ENCODE results near the gene PAN3.

Gene PAN3

DNA sequence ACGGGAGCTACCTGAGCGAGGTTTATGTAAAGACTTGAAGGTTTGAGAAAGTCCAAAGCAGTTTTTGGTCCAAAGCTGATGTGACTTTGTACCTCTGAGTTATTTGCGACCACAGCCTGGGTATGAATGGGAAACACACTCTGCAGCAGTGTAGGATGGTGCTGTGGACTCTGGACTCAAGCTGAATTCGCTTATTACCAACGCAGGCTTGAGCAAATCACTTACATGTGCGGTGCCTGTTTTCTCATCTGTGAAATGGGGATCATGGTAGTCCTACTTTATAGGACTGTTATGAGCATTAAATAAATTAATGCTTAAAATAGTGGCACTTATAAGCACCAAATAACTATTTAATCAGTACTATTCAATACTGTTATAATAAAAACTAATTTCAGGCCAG, 176.5 kb downstream of the PAN3 start:
- DNase-seq: no peak

GRCh38 chr13:28316129-28316528, 177.8 kb downstream of the PAN3 start:
- no peak for DNase-seq

DNA sequence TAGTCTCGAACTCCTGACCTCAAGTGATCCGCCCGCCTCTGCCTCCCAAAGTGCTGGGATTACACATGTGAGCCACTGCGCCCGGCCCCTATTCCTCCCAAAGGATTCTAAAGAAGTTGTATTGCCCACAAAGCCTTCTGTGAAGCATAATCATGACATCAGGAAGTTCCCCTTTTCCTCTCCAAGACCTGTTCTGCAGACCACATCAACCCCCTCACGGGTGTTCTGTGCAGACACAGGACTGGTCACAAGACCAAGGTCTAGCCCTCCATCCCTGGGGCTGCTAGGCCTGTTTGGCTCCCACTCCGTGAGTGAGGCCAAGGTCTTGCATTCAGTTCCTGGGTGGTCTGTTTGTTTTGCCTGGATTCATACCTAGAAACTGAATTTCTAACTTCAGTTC, 178.5 kb downstream of the PAN3 start:
- no peak for DNase-seq

DNA sequence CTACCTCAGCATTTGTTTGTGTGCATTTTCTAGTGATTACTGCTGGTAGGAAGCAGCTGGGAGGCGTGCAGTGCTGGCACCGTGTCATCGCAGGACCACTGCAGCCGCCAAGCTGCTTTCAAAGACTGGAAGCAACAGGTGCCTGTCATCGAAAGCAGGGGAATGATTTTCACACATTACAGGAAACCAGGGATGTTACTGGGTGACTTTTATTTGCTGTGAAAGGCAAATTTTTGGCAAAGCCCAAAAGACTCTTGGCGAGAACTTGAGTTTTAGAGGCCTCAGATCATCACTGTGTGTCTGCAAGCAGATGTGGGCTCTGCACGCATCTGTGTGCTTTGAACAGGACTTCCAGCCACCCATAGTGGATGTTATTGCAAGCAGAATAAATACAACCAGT, 180.2 kb downstream of the PAN3 start:
- DNase-seq: no peak

DNA sequence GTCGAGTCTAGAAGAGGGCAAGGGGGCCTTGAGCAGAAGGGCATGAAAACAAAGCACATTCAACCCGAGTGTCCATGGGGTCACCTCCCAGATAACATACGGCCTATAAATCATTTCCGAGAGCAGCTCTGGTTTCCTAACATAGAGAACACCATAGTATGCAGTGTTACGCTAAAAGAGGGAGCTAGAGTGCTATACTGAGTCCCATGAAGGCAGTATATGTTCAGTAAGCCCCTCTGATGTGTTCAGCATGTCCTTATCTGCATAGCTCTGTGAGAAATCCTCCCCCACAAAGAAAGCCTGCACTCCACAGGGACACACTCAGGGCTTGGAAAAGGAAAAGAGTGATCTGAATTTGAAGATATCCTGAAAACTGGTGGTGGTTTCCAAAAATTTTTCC, 181.2 kb downstream of the PAN3 start:
- DNase-seq: no peak

GRCh38 chr13:28320209-28320608, 181.9 kb downstream of the PAN3 start:
- DNase-seq: no peak

DNA sequence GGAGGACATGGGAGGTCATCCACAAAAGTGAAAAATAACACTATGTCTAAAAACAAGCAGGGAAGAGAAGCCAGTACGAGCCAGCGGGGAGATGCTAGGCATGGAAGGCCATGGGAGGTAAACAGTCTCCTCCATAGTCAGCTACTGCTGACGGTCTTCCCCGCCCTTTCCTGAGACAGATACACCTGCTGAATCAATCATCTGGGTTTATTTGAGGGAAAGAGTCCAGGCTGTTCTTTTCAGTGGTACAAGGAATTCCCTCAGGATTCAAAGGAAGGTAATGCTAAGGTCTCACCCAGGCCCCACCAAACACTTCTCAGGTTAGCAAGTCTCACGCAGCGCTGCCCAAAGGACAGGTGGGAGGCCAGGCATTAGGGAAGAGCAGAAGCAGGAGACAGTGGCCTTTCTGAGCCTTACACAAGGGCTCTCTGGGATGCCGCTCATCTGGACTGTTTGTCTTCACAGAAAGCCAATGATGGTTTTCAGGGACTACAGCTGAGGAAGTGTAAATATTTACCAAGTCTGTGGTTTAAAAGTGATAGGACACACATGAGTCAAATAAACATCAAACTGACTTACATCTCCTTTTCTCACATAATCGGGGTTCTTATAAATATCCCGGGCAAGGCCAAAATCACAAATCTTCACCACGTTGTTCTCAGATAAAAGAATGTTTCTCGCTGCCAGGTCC, 182.7 kb downstream of the PAN3 start:
- no peak for DNase-seq

DNA sequence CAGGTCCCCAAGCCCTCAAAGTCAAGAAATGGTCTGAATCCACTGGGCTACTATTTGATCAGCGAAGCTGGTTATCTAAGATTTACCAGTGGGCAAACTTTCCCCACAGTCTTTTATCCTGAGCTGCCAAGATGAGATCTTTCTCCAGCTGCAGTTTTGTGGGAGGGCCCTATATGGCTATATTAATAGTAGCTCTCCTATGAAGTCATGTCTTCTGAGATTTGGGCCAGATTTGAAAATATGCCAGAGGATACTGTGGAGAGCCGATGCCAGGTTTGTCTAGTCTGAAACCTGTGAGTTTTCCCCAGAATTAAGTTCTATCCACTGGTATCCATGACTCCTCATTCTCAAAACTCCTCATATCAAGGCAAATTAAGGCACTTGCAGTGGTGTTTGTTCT, 183.4 kb downstream of the PAN3 start:
- no peak for DNase-seq

DNA sequence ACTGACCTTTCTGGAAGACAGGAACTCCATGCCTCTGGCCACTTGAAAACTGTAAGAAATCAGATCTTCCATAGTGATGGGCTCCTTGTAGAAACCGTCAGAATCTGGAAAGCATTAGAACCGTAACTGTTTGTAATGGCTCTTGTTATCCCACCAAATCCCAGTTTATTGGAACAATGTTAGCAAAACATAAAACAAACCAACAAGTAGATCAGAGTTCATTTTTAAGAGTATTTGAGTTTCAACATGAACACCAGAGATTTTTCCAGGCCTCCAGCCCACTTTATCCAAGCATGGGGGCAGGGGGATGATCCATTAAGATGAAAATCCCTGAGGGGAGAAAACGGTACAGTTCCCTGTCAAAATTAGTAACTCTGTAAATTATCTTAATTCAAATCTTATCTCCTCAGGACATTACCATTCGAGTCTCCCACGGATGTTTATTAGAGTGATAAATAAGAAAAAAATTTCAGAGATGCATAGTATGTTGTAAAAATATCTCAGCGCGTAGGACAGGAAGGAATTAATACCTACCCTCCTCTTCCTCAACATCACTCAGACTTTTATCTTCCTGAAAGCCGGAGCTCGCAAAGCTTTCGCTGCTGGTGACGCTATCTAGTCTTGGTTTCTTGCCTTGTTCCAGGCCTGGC, 184.0 kb downstream of the PAN3 start:
- no peak for DNase-seq

GRCh38 chr13:28324181-28324789, 185.9 kb downstream of the PAN3 start:
- peak; percentile 65 for DNase-seq

DNA sequence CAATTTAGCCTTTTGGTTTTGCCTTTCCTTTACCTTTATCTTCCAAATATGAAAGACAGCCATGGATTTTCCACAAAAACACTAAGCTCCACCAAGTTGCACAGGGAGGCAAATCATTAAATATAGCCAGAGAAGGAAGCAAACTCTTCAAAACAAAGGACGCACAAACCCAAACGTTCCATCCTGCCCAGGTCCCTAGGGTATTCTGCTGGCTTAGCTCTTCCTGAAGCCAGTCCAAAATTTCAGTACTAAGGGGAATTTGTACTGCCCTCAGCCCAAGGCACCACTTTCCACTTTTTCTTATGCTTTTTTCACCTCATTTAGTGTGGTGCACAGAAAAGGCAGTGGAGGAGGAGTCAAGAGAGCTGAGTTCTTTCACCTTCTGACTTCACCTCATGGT, 186.7 kb downstream of the PAN3 start:
- DNase-seq: no peak

DNA sequence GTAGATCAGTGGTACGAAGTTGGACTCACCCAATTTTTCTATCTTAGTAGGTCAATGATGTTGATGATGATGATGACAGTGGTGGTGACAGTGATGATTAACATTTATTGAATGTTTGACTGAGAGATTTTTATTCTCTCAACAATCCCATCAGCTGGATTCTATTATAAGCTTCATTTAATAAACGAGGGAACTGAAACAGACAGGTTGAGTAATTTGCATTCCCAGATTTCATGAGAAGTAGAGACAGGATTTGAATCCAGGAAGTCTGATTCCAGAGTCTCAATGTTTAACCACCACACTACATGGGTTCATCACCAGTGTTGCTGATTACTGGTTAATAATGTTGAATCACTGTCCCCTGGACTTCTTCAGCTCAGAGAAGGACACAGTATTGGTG, 187.7 kb downstream of the PAN3 start:
- DNase-seq: no peak

DNA sequence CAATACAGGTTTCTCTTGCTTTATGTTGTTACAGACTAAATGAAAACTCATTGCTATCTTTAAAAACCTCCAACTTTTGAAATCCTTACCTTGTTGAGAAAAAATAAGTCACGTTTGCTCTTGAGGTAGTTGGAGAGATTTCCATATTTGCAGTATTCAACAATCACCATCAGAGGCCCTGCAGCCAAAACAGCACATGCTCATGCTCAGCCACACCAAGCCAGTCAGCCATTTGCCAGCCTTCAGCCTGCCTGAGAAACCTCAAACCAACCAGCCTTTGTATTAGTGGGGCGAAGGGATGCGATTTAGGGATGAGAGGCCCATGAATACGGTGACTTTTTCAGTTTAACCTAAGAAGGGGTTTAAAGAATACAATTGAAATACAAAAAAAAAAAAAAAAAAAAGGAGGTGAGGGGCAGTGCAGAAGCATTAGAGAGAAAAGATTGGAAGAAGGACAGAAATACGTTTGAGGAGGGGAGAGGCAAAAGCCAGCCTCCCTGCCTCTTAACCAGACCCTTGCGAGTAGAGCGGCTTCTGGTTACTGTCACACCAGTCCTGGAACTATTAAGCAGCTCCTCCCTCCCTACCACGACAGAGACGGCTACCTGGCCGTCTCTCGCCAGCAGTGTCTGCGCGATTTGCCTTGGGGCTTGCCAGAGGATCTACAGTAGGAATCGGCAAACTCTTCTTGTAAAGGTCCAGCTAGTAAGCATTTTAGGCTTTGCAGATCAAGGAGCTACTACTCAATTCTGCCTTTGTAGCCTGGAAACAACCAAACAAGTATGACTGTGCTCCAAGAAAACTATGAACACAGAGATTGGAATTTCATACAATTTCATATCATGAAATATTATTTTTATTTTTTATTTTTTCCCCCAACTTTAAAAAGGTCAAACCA, 189.3 kb downstream of the PAN3 start:
- no peak for DNase-seq

DNA sequence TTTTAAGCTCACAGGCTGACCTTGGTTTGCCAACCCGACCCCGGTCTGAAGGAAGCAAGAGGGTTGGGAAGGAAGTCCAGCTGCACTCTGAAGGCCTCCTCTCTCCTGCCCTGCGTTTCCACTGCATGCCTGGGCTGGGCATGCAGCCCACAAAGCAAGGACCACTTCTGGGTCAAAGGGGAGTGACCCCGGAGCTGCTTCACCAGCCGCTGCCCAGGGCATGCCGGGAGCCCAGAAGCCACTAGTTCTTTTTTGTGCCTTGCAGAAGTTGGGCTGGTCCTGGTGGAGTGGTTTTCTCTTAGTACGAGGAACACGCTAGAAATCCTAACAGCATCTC, 189.9 kb downstream of the PAN3 start:
- no peak for DNase-seq

DNA sequence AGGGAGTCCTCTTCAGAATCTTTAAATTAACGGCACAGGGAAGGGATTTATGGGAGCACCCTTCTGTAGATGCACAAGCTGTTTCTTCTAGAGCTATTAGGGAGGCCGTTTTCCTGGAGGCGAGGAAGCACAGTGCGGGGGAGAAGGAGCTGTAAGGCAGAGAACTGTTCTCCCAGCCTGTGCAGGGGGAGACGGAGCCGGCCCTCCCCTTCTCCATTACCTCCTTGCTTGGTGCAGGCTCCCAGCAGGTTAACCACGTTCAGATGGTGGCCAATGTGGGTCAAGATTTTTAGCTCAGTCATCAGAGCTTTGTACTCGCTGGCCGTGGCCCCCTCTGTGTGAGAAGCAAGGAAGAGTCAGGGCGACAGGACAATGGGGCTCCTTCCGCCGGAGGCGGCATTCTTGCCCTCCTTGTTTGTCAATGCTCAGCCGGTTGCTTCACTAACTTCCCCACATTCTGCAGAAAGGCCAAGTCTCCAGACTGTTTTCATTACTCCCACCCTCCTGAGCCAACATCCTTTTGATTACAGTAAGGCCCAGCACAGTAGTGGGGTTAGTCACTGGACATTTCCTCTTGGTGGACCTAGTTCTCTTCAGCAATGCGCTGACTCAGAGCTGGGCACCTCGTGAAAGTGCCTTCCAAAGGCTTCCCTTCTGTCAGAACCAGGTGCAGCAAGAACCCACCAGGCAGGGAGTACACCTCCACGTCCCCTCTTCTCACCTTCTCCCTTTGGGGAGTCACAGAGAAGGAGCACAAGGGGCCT, 191.2 kb downstream of the PAN3 start:
- DNase-seq: no peak

GRCh38 chr13:28333204-28333881, 195.0 kb downstream of the PAN3 start:
- no peak for DNase-seq

- no peak for DNase-seq
These were observed 197.9 kb downstream of the PAN3 start for GRCh38 chr13:28336193-28336657.

GRCh38 chr13:28337166-28338005, 199.0 kb downstream of the PAN3 start:
- DNase-seq: no peak

- DNase-seq: no peak
These were observed 199.7 kb downstream of the PAN3 start for GRCh38 chr13:28338006-28338574.

DNA sequence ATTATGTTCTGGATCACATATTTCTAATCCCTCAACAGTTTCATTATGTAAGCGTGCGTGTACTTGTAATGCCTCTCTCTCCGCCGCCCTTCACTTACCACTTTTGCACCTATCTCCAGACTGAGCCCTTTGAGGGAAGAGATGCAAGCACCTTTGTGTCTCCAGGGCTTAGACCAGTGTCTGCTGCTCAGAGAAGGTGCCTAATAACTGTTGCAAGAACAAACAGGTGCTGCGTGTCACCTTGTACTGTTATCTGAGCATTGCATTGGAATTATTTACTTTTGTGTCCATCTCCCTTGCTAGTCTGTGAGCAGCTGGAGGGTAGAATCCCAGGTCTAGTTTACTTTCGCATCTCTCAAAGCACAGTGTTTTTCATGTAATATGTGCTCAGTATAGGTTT, 200.4 kb downstream of the PAN3 start:
- no peak for DNase-seq

DNA sequence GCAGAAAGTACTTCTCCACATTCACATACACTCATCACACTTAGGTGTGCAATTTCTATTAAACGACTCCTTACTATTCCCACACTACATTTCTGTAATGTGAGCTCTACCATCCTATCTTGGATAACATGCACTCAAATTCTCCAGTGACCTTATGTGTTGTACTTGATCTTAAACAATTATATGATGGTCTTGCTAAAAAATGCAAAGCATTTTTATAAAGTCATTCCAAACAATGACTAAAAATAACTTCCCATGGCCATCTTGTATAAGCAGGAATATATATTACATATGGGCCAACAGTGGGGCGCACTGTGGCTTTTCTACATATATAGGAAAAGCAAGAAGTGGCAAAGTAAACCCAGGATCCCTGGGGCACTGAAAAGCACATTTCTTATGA, 201.1 kb downstream of the PAN3 start:
- no peak for DNase-seq
